GM13976 (cell line): ENCODE results near the gene EEIG1.
A peak's percentile ranks its signal among the peaks of the same experiment; 100 is the strongest.

Source experiments
- DNase-seq: peaks from one replicate; pipeline ENCODE4 v3.0.0; 2012; ENCODE audit warnings: low spot score
- in situ Hi-C: fragments of 300-500 bp; cut with MboI; formaldehyde crosslinking; loops from one replicate; pipeline ENCODE4 v1.12.0; 2022; ENCODE audit warnings: low sequenced_read_pairs, mixed read lengths, inconsistent platforms; ENCODE audit not compliant: unreplicated experiment
- TF ChIP-seq, protein P1 (sequence below): IDR thresholded peaks from 2 replicates; pipeline ENCODE4 v1.5.1; 2012; ENCODE audit warnings: borderline replicate concordance, mild to moderate bottlenecking; ENCODE audit not compliant: insufficient read depth; ENCODE audit errors: extremely low read depth, missing control alignments, control extremely low read depth

The EEIG1 gene

GRCh38 chr9:127931092-127931881 lies 49.5 kb downstream of the EEIG1 start:
- peak; percentile 73 for DNase-seq
- TF ChIP-seq, protein P1, sequence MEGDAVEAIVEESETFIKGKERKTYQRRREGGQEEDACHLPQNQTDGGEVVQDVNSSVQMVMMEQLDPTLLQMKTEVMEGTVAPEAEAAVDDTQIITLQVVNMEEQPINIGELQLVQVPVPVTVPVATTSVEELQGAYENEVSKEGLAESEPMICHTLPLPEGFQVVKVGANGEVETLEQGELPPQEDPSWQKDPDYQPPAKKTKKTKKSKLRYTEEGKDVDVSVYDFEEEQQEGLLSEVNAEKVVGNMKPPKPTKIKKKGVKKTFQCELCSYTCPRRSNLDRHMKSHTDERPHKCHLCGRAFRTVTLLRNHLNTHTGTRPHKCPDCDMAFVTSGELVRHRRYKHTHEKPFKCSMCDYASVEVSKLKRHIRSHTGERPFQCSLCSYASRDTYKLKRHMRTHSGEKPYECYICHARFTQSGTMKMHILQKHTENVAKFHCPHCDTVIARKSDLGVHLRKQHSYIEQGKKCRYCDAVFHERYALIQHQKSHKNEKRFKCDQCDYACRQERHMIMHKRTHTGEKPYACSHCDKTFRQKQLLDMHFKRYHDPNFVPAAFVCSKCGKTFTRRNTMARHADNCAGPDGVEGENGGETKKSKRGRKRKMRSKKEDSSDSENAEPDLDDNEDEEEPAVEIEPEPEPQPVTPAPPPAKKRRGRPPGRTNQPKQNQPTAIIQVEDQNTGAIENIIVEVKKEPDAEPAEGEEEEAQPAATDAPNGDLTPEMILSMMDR: no peak
- in situ Hi-C loops: loop anchor here (25.0 kb wide), 1 partner anchor 106 kb away; no protein-coding TSS in a partner anchor
